ENCODE measurements around the gene SV2C.

The SV2C gene

GRCh38 chr5:76166886-76167576, 83.8 kb downstream of the SV2C start (continued):
- TF ChIP-seq SCRT2 (tag by site-specific recombination; IDR thresholded peaks at IDR 0.05), result no peak
- no peak for TF ChIP-seq SETDB1 (IDR thresholded peaks at IDR 0.05; ENCODE audit: insufficient read length, low read length)

- TF ChIP-seq ZNF423 (tag by site-specific recombination; IDR thresholded peaks at IDR 0.05) (no peak), ZNF510 (tag by site-specific recombination; IDR thresholded peaks at IDR 0.05; ENCODE audit: insufficient replicate concordance) (no peak), ZNF19 (tag by site-specific recombination; IDR thresholded peaks at IDR 0.05; ENCODE audit: low read depth) (no peak), ZFP3 (tag by site-specific recombination; IDR thresholded peaks at IDR 0.05; ENCODE audit: low read depth) (no peak), KLF10 (tag by site-specific recombination; IDR thresholded peaks at IDR 0.05) (no peak), HOXD13 (CRISPR knock-in tag; IDR thresholded peaks at IDR 0.05; ENCODE audit: borderline replicate concordance) (no peak), ZNF114 (tag by site-specific recombination; IDR thresholded peaks at IDR 0.05) (no peak), ZNF398 (tag by site-specific recombination; IDR thresholded peaks at IDR 0.05) (no peak), ZNF280D (tag by site-specific recombination; IDR thresholded peaks at IDR 0.05) (no peak), ZNF221 (tag by site-specific recombination; IDR thresholded peaks at IDR 0.05; ENCODE audit: borderline replicate concordance) (no peak), ZNF449 (tag by site-specific recombination; IDR thresholded peaks at IDR 0.05) (no peak), SCRT1 (tag by site-specific recombination; IDR thresholded peaks at IDR 0.05; ENCODE audit: borderline replicate concordance) (no peak), MEIS1 (CRISPR knock-in tag; IDR thresholded peaks at IDR 0.05; ENCODE audit: borderline replicate concordance) (no peak), ZNF530 (tag by site-specific recombination; IDR thresholded peaks at IDR 0.05; ENCODE audit: low read depth) (no peak), PRDM4 (tag by site-specific recombination; IDR thresholded peaks at IDR 0.05) (no peak), ZNF266 (tag by site-specific recombination; IDR thresholded peaks at IDR 0.05; ENCODE audit: low read depth) (no peak), ZNF558 (tag by site-specific recombination; IDR thresholded peaks at IDR 0.05) (no peak), ZBTB6 (tag by site-specific recombination; IDR thresholded peaks at IDR 0.05) (no peak), ZNF23 (tag by site-specific recombination; IDR thresholded peaks at IDR 0.05; ENCODE audit: borderline replicate concordance) (no peak), ZNF747 (tag by site-specific recombination; IDR thresholded peaks at IDR 0.05) (no peak)
- ChIA-PET CTCF (no interaction called here), POLR2A (no interaction called here)
- no peaks in the 10 kb centered on the region for H3K9me3 ChIP-seq (ENCODE audit: control insufficient read depth, insufficient read depth, low read depth, low read length)
- H3K36me3 ChIP-seq (ENCODE audit: control insufficient read depth in 2 of 2, insufficient read depth in 1 of 2, low read length in 2 of 2), result no peaks in the 10 kb centered on the region
- no peaks in the 10 kb centered on the region for H3K4me1 ChIP-seq (ENCODE audit: control insufficient read depth, insufficient read depth, low read length)
- no peak overlapping the region for H3K4me3 ChIP-seq (ENCODE audit: low read depth, low read length)
- H3K27ac ChIP-seq (ENCODE audit: extremely low read depth, low read depth, low read length), result no peak overlapping the region
Observed at GRCh38 chr5:76169146-76169905, 86.1 kb downstream of the SV2C start.

Measured in HEK293 (cell line).